HEK293T (cell line): ENCODE results near the gene AMBP.
"Not testable (repeated sequence)": the region's sequence is repeated elsewhere in the genome, so short reads cannot be mapped to it uniquely, and the experiment has no call there.

Source experiments
- FOXA1 ChIP-seq: fragments of 450-650 bp; IDR thresholded peaks from 2 replicates; pipeline ENCODE4 v1.6.1; 2016; ENCODE audit warnings: mild to moderate bottlenecking
- FOXM1 ChIP-seq: fragments of 450-650 bp; IDR thresholded peaks from 2 replicates; pipeline ENCODE4 v1.6.1; 2017; ENCODE audit warnings: mild to moderate bottlenecking, borderline replicate concordance
- TARDBP ChIP-seq: fragments of 450-650 bp; IDR thresholded peaks from 2 replicates; pipeline ENCODE4 v1.6.1; 2016

- not testable (repeated sequence) for TF ChIP-seq FOXM1, TARDBP, FOXA1
Measured at GRCh38 chr9:114043660-114044059, 34.4 kb downstream of the AMBP start.
